H9 (cell line): ENCODE data around the gene ENTPD6. TPM values are rescaled to one million over a fixed set of nuclear protein-coding genes. Genes with fewer than 3 reads are reported as not detected.

Source experiments
- DNase-seq: peaks from one replicate; pipeline ENCODE4 v3.0.0-alpha.2; 2017
- H2AFZ ChIP-seq: one replicate; pipeline ENCODE4 v1.6.1; 2013; ENCODE audit warnings: mild to moderate bottlenecking, low read length, control low read depth, moderate library complexity
- H2AK5ac ChIP-seq: 2 replicates; pipeline ENCODE4 v1.6.1; 2013; ENCODE audit warnings: low read length, control low read depth, mixed read lengths; ENCODE audit not compliant: insufficient read length
- H2BK120ac ChIP-seq: one replicate; pipeline ENCODE4 v1.6.1; 2013; ENCODE audit warnings: low read depth, mild to moderate bottlenecking, low read length, control low read depth, inconsistent platforms; ENCODE audit not compliant: poor library complexity, severe bottlenecking
- H2BK12ac ChIP-seq: 2 replicates; pipeline ENCODE4 v1.6.1; 2013; ENCODE audit warnings: low read length, control low read depth, mixed read lengths, low read depth; ENCODE audit not compliant: insufficient read length
- H2BK15ac ChIP-seq: 2 replicates; pipeline ENCODE4 v1.6.1; 2013; ENCODE audit warnings: low read depth, low read length, control low read depth
- H2BK20ac ChIP-seq: one replicate; pipeline ENCODE4 v1.6.1; 2013; ENCODE audit warnings: low read depth, mild to moderate bottlenecking, low read length, control low read depth, inconsistent platforms; ENCODE audit not compliant: poor library complexity, severe bottlenecking
- H2BK5ac ChIP-seq: 2 replicates; pipeline ENCODE4 v1.6.1; 2013; ENCODE audit warnings: low read length, control low read depth, mixed read lengths; ENCODE audit not compliant: insufficient read length
- H3K14ac ChIP-seq: 2 replicates; pipeline ENCODE4 v1.6.1; 2013; ENCODE audit warnings: low read length, control low read depth; ENCODE audit not compliant: insufficient read depth
- H3K18ac ChIP-seq: 2 replicates; pipeline ENCODE4 v1.6.1; 2013; ENCODE audit warnings: low read depth, mild to moderate bottlenecking, mixed read lengths, low read length, control low read depth; ENCODE audit not compliant: insufficient read length
- H3K23ac ChIP-seq: 2 replicates; pipeline ENCODE4 v1.6.1; 2013; ENCODE audit warnings: low read length, control low read depth, mixed read lengths, low read depth; ENCODE audit not compliant: insufficient read length
- H3K23me2 ChIP-seq: 2 replicates; pipeline ENCODE4 v1.6.1; 2013; ENCODE audit warnings: low read depth, mild to moderate bottlenecking, mixed read lengths, low read length, control low read depth; ENCODE audit not compliant: insufficient read length, poor library complexity, severe bottlenecking
- H3K27ac ChIP-seq: 2 replicates; pipeline ENCODE4 v1.5.1; 2013; ENCODE audit warnings: low read length, control low read depth, mixed read lengths, low read depth; ENCODE audit not compliant: insufficient read length
- H3K27me3 ChIP-seq: 2 replicates; pipeline ENCODE4 v1.6.1; 2013; ENCODE audit warnings: low read length, control low read depth, inconsistent platforms; ENCODE audit not compliant: insufficient read depth
- H3K4ac ChIP-seq: 2 replicates; pipeline ENCODE4 v1.6.1; 2013; ENCODE audit warnings: low read depth, mild to moderate bottlenecking, control low read depth, inconsistent platforms, low read length, moderate library complexity
- H3K4me1 ChIP-seq: 2 replicates; pipeline ENCODE4 v1.6.1; 2013; ENCODE audit warnings: low read length, control low read depth, inconsistent platforms; ENCODE audit not compliant: insufficient read depth
- H3K4me2 ChIP-seq: 2 replicates; pipeline ENCODE4 v1.6.1; 2013; ENCODE audit warnings: low read length, control low read depth, mixed read lengths; ENCODE audit not compliant: insufficient read length, insufficient read depth
- H3K56ac ChIP-seq: 2 replicates; pipeline ENCODE4 v1.6.1; 2013; ENCODE audit warnings: low read depth, mild to moderate bottlenecking, mixed read lengths, low read length, control low read depth; ENCODE audit not compliant: insufficient read length
- H3K79me1 ChIP-seq: 2 replicates; pipeline ENCODE4 v1.6.1; 2013; ENCODE audit warnings: low read depth, mild to moderate bottlenecking, moderate library complexity, low read length, control low read depth, inconsistent platforms; ENCODE audit not compliant: insufficient read depth, poor library complexity, severe bottlenecking
- H3K79me2 ChIP-seq: 2 replicates; pipeline ENCODE4 v1.6.1; 2013; ENCODE audit warnings: low read length, control low read depth, inconsistent platforms; ENCODE audit not compliant: insufficient read depth
- H3K9ac ChIP-seq: 2 replicates; pipeline ENCODE4 v1.6.1; 2013; ENCODE audit warnings: low read length, control low read depth, mixed read lengths; ENCODE audit not compliant: insufficient read length; ENCODE audit errors: extremely low read depth
- H3K9me3 ChIP-seq: one replicate; pipeline ENCODE4 v1.6.1; 2013; ENCODE audit warnings: low read depth, low read length, inconsistent platforms; ENCODE audit not compliant: control insufficient read depth
- H3T11ph ChIP-seq: one replicate; pipeline ENCODE4 v1.6.1; 2013; ENCODE audit warnings: mild to moderate bottlenecking, low read length, control low read depth, inconsistent platforms
- H4K20me1 ChIP-seq: one replicate; pipeline ENCODE4 v1.6.1; 2013; ENCODE audit not compliant: control insufficient read depth, insufficient read length, insufficient read depth
- H4K5ac ChIP-seq: 2 replicates; pipeline ENCODE4 v1.6.1; 2013; ENCODE audit warnings: low read depth, mild to moderate bottlenecking, mixed read lengths, low read length, control low read depth; ENCODE audit not compliant: insufficient read length
- H4K8ac ChIP-seq: replicated peaks from 2 replicates; pipeline ENCODE4 v1.6.1; 2013; ENCODE audit warnings: low read length, control low read depth, mixed read lengths, low read depth; ENCODE audit not compliant: insufficient read length
- H4K91ac ChIP-seq: 2 replicates; pipeline ENCODE4 v1.6.1; 2013; ENCODE audit warnings: low read depth, mild to moderate bottlenecking, moderate library complexity, mixed read lengths, low read length, control low read depth; ENCODE audit not compliant: insufficient read length
- H3K27ac Mint-ChIP-seq, 3 experiments: 2 replicates in 2 of 3; 3 replicates in 1 of 3; pipeline ENCODE4 v1.8.0; 2020 to 2021; ENCODE audit warnings: mixed read lengths in 3 of 3, mild to moderate bottlenecking in 1 of 3, moderate library complexity in 1 of 3
- H3K27me3 Mint-ChIP-seq: 2 replicates; pipeline ENCODE4 v1.8.0; 2021; ENCODE audit warnings: low read depth, mild to moderate bottlenecking, moderate library complexity, mixed read lengths
- H3K36me3 Mint-ChIP-seq, 3 experiments: 2 replicates in 2 of 3; 3 replicates in 1 of 3; pipeline ENCODE4 v1.8.0; 2020 to 2021; ENCODE audit warnings: low read depth in 3 of 3, mixed read lengths in 3 of 3; ENCODE audit not compliant: insufficient read depth in 1 of 3
- H3K4me1 Mint-ChIP-seq, 2 experiments: 2 replicates each; pipeline ENCODE4 v1.8.0; 2020; ENCODE audit warnings: mixed read lengths in 2 of 2
- H3K4me3 Mint-ChIP-seq, 2 experiments: 2 replicates in 1 of 2; 3 replicates in 1 of 2; pipeline ENCODE4 v1.8.0; 2020 to 2021; ENCODE audit warnings: mild to moderate bottlenecking in 2 of 2, mixed read lengths in 2 of 2, moderate library complexity in 1 of 2
- H3K9me3 Mint-ChIP-seq, 2 experiments: 2 replicates in 1 of 2; 3 replicates in 1 of 2; pipeline ENCODE4 v1.8.0; 2020; ENCODE audit warnings: mild to moderate bottlenecking in 2 of 2, mixed read lengths in 2 of 2, moderate library complexity in 1 of 2
- CTCF ChIP-seq: fragments of 200-600 bp; sonication (generic); conservative IDR thresholded peaks from 3 replicates; pipeline ENCODE4 v1.8.0; 2021; ENCODE audit warnings: antibody characterized with exemption, mild to moderate bottlenecking
- WGBS: extraction: QIAGEN DNeasy Blood & Tissue Kit; methylation state at CpG from one replicate; pipeline ENCODE4 v1.1.7; 2013; ENCODE audit warnings: missing lambda C conversion rate, low lambda C conversion rate, mixed read lengths; ENCODE audit not compliant: insufficient read length; ENCODE audit errors: extremely low coverage; 5-methylcytosine and 5-hydroxymethylcytosine counted together
- total RNA-seq: library from RNA; stranded (reverse); gene quantifications from 2 replicates; pipeline ENCODE4 v1.2.1, GENCODE V29; 2021

The ENTPD6 gene
- total RNA-seq, 1 experiment from 2014 or later: 57.4 TPM

GRCh38 chr20:25230166-25230831 is 34.8 kb downstream of the ENTPD6 start:
- H3K18ac ChIP-seq: no peak overlapping the region

More at GRCh38 chr20:25230166-25230831, 34.8 kb downstream of the ENTPD6 start:
- H4K8ac ChIP-seq: no peak overlapping the region
- H4K5ac ChIP-seq: no peak overlapping the region
- no peak overlapping the region for H3K4ac ChIP-seq
- DNase-seq: no peak
- no peak overlapping the region for H2BK12ac ChIP-seq
- no peak overlapping the region for H2BK15ac ChIP-seq
- H3K23ac ChIP-seq: no peak overlapping the region
- WGBS: no CpG with 5 or more reads among the region's 8 CpGs
- no peak overlapping the region for H2BK20ac ChIP-seq
- Mint-ChIP-seq H3K4me1 (peaks cover 20 to 28% of the 10 kb centered on the region in 2 experiments), H3K4me3 (no peak overlapping the region), H3K9me3 (no peaks in the 10 kb centered on the region), H3K27me3 (no peaks in the 10 kb centered on the region), H3K36me3 (peaks cover 0 to 8% (median 0%) of the 10 kb centered on the region in 3 experiments; a peak in 1 of 7 replicates), H3K27ac (peak overlapping the region in 1 of 3 experiments; percentile 18; a peak in 2 of 7 replicates)
- H3K27me3 ChIP-seq: no peaks in the 10 kb centered on the region
- no peaks in the 10 kb centered on the region for H3K79me2 ChIP-seq
- no peak overlapping the region for H4K91ac ChIP-seq
- H3K9me3 ChIP-seq: no peaks in the 10 kb centered on the region
- no peak overlapping the region for H3K56ac ChIP-seq
- H3K9ac ChIP-seq: no peak overlapping the region
- H3K27ac ChIP-seq: no peak overlapping the region
- no peak overlapping the region; the same call in 1 of the 2 replicates for H3K14ac ChIP-seq
- H3K23me2 ChIP-seq: no peaks in the 10 kb centered on the region
- H4K20me1 ChIP-seq: no peaks in the 10 kb centered on the region
- H2BK5ac ChIP-seq: no peak overlapping the region
- no peak overlapping the region for H2BK120ac ChIP-seq
- H3K4me2 ChIP-seq: no peak overlapping the region
- no peak overlapping the region for H2AK5ac ChIP-seq
- no peaks in the 10 kb centered on the region for H3K4me1 ChIP-seq
- no peak overlapping the region for H2AFZ ChIP-seq
- H3T11ph ChIP-seq: no peak overlapping the region
- no peak for TF ChIP-seq CTCF
- H3K79me1 ChIP-seq: no peaks in the 10 kb centered on the region
